Measurements from ENCODE around the gene FCN1.

GRCh38 chr9:134892221-134892620 is 25.5 kb downstream of the FCN1 start:
- TF ChIP-seq, protein P1, sequence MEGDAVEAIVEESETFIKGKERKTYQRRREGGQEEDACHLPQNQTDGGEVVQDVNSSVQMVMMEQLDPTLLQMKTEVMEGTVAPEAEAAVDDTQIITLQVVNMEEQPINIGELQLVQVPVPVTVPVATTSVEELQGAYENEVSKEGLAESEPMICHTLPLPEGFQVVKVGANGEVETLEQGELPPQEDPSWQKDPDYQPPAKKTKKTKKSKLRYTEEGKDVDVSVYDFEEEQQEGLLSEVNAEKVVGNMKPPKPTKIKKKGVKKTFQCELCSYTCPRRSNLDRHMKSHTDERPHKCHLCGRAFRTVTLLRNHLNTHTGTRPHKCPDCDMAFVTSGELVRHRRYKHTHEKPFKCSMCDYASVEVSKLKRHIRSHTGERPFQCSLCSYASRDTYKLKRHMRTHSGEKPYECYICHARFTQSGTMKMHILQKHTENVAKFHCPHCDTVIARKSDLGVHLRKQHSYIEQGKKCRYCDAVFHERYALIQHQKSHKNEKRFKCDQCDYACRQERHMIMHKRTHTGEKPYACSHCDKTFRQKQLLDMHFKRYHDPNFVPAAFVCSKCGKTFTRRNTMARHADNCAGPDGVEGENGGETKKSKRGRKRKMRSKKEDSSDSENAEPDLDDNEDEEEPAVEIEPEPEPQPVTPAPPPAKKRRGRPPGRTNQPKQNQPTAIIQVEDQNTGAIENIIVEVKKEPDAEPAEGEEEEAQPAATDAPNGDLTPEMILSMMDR (IDR thresholded peaks at IDR 0.05): no peak
- no peak for TF ChIP-seq POLR2A (IDR thresholded peaks at IDR 0.05)

Measured in testis (tissue), 2 donors.